HG03342 (cell line): ENCODE measurements around the gene STAMBP.

ENCODE experiments used
- ATAC-seq: cut with Tn5 transposase; IDR thresholded peaks from one replicate; pipeline ENCODE4 v1.9.1; 2021; ENCODE audit warnings: mild to moderate bottlenecking, moderate library complexity; ENCODE audit not compliant: unreplicated experiment

Gene STAMBP

GRCh38 chr2:73922681-73923080 is 93.9 kb downstream of the STAMBP start:
- no peak for ATAC-seq
